K562 (cell line): ENCODE data around the gene LGI4. TPM values are rescaled to one million over a fixed set of nuclear protein-coding genes. Genes with fewer than 3 reads are reported as not detected.

Experiments
- ELF1 ChIP-seq: fragments of 200-800 bp; sonication (Bioruptor generic); IDR thresholded peaks from 2 replicates; pipeline ENCODE4 v1.6.1; 2016; ENCODE audit warnings: missing genetic modification characterization, missing compliant biosample characterization
- FOXK2 ChIP-seq, 2 experiments: fragments of 450-650 bp; IDR thresholded peaks in 1 of 2; conservative IDR thresholded peaks in 1 of 2; 2 replicates each; pipeline ENCODE4 v1.6.1; 2016; ENCODE audit warnings: low read depth in 2 of 2, mild to moderate bottlenecking in 1 of 2
- KAT2B ChIP-seq: IDR thresholded peaks from one replicate; pipeline ENCODE4 v1.6.1; 2012; ENCODE audit warnings: low read depth, mild to moderate bottlenecking, control low read depth, inconsistent platforms, low read length, moderate library complexity
- NFRKB ChIP-seq: fragments of 450-650 bp; IDR thresholded peaks from 2 replicates; pipeline ENCODE4 v1.6.1; 2016; ENCODE audit warnings: low read depth
- ZC3H11A ChIP-seq: IDR thresholded peaks from 2 replicates; pipeline ENCODE4 v1.6.1; 2012; ENCODE audit warnings: low read depth, low read length, improper control_type of control experiment
- ZKSCAN8 ChIP-seq: fragments of 200-800 bp; sonication (Bioruptor generic); IDR thresholded peaks from 2 replicates; pipeline ENCODE4 v1.6.1; 2016; ENCODE audit warnings: missing genetic modification characterization, missing compliant biosample characterization
- ZNF184 ChIP-seq: sonication (generic); formaldehyde crosslinking; IDR thresholded peaks from 2 replicates; pipeline ENCODE4 v1.5.0; 2020; ENCODE audit warnings: missing genetic modification reagents
- ZNF217 ChIP-seq: sonication (generic); formaldehyde crosslinking; IDR thresholded peaks from 2 replicates; pipeline ENCODE4 v1.8.0; 2022; ENCODE audit warnings: mild to moderate bottlenecking, missing genetic modification reagents
- ZNF23 ChIP-seq: fragments of 250-450 bp; sonication (Bioruptor Pico); IDR thresholded peaks from 2 replicates; pipeline ENCODE4 v1.4.0; 2020; ENCODE audit warnings: mild to moderate bottlenecking
- ZNF431 ChIP-seq: sonication (generic); formaldehyde crosslinking; IDR thresholded peaks from 2 replicates; pipeline ENCODE4 v1.8.0; 2022; ENCODE audit warnings: mild to moderate bottlenecking, missing genetic modification reagents
- ZNF644 ChIP-seq: fragments of 200-800 bp; sonication (Bioruptor generic); IDR thresholded peaks from 2 replicates; pipeline ENCODE4 v1.6.1; 2016; ENCODE audit warnings: low read depth, missing genetic modification characterization, missing compliant biosample characterization
- ZNF696 ChIP-seq: fragments of 250-450 bp; sonication (Bioruptor Pico); conservative IDR thresholded peaks from 2 replicates; pipeline ENCODE4 v1.4.0; 2020; ENCODE audit warnings: mild to moderate bottlenecking, moderate library complexity
- polyA plus RNA-seq, 8 experiments: library from polyadenylated mRNA; depleted of rRNA in 4 of 8; stranded (reverse) in 5 of 8; unstranded in 3 of 8; fragments of >200 nt; fragmentation: Nextera tagmentation in 2 of 8; fragmentation: Illumina TruSeq in 1 of 8; extraction: Ambion mirVana in 2 of 8; extraction: Trizol in 1 of 8; gene quantifications; 2 replicates each; pipeline versions ENCODE4 v1.2.1 to v1.2.3, GENCODE V29; 2011 to 2014; ENCODE audit warnings: inconsistent platforms in 1 of 8, missing spikeins in 1 of 8
- total RNA-seq, 7 experiments: library from RNA; depleted of rRNA in 6 of 7; stranded (reverse); fragments of >200 nt in 6 of 7; fragmentation: Illumina TruSeq in 2 of 7; extraction: Trizol in 2 of 7; gene quantifications; 2 replicates each; pipeline versions ENCODE4 v1.2.1 to v1.2.3, GENCODE V29; 2011 to 2021; ENCODE audit warnings: low replicate concordance in 1 of 7
- TF ChIP-seq, protein P1 (sequence below): sonication (generic); formaldehyde crosslinking; IDR thresholded peaks from 2 replicates; pipeline ENCODE4 v1.8.1; 2023; ENCODE audit warnings: mild to moderate bottlenecking, missing genetic modification reagents
- TF ChIP-seq, protein P2 (sequence below): fragments of 450-650 bp; IDR thresholded peaks from 2 replicates; pipeline ENCODE4 v1.6.1; 2014; ENCODE audit warnings: low read depth, mild to moderate bottlenecking, moderate library complexity, borderline replicate concordance
- TF ChIP-seq, protein P3 (sequence below): fragments of 450-650 bp; formaldehyde crosslinking; IDR thresholded peaks from 2 replicates; pipeline ENCODE4 v1.4.0; 2020; ENCODE audit warnings: mild to moderate bottlenecking, moderate library complexity
- TF ChIP-seq, protein P4 (sequence below): fragments of 250-450 bp; sonication (Bioruptor Pico); IDR thresholded peaks from 2 replicates; pipeline ENCODE4 v1.5.0; 2021; ENCODE audit warnings: mild to moderate bottlenecking, moderate library complexity

Gene LGI4
- total and polyA plus RNA-seq, 9 of the 15 experiments (the other 6 are each of a cell fraction or from before 2014, with no cell fraction given), result 0.14 to 0.30 (median 0.24) TPM; not detected in 4

DNA sequence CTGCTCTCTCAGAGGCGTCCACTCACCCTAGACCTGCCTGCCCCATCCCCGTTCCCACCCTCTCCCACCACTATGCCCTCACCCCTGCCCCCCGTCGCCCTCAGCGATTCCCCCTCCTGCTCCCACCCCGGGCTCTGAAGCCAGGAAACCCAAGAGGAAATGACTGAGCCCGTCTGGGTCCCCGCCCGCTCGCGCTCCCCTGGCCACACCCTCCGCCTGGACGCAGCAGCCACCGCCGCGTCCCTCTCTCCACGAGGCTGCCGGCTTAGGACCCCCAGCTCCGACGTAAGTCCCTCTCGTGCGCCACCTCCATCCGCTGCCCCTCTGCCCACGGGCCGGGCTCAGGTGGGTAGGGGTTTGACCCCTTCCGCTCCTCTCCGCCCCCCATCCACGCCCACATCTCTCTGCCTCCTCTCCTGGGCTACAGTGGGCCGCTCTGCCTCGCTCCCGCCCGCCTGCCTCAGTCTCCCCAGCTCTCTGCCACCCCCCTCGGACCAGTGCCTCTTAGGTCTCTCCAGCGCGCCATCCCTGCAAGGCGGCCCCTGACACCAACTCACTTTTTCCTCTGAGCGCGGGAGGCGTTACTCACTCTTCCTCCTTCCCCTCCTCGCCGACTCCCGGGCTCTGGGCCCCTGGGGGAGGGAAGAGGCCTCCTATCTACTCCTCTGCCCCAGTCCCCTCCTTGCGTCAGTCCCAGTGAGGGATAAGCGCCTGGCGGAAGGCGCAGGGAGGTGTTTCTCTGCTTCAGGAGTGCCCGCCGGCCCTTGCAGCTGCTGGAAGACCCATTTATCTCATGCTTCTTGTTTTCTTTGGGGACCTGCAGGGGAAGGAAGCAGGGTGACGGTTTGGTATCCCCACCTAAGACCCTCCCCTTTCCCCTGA, 19.9 kb upstream of the LGI4 start, which contains the start of gene FXYD5 (continued):
- TF ChIP-seq, protein P1, sequence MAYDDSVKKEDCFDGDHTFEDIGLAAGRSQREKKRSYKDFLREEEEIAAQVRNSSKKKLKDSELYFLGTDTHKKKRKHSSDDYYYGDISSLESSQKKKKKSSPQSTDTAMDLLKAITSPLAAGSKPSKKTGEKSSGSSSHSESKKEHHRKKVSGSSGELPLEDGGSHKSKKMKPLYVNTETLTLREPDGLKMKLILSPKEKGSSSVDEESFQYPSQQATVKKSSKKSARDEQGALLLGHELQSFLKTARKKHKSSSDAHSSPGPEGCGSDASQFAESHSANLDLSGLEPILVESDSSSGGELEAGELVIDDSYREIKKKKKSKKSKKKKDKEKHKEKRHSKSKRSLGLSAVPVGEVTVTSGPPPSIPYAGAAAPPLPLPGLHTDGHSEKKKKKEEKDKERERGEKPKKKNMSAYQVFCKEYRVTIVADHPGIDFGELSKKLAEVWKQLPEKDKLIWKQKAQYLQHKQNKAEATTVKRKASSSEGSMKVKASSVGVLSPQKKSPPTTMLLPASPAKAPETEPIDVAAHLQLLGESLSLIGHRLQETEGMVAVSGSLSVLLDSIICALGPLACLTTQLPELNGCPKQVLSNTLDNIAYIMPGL (CRISPR knock-in tag), result no peak
- peak; percentile 74; the same call in 1 of the 2 replicates for TF ChIP-seq NFRKB
- TF ChIP-seq ZNF217, result no peak
- TF ChIP-seq ZNF23 (CRISPR knock-in tag), result no peak
- TF ChIP-seq, protein P2, sequence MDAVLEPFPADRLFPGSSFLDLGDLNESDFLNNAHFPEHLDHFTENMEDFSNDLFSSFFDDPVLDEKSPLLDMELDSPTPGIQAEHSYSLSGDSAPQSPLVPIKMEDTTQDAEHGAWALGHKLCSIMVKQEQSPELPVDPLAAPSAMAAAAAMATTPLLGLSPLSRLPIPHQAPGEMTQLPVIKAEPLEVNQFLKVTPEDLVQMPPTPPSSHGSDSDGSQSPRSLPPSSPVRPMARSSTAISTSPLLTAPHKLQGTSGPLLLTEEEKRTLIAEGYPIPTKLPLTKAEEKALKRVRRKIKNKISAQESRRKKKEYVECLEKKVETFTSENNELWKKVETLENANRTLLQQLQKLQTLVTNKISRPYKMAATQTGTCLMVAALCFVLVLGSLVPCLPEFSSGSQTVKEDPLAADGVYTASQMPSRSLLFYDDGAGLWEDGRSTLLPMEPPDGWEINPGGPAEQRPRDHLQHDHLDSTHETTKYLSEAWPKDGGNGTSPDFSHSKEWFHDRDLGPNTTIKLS, result peak; percentile 28; the same call in 1 of the 2 replicates
- TF ChIP-seq, protein P3, sequence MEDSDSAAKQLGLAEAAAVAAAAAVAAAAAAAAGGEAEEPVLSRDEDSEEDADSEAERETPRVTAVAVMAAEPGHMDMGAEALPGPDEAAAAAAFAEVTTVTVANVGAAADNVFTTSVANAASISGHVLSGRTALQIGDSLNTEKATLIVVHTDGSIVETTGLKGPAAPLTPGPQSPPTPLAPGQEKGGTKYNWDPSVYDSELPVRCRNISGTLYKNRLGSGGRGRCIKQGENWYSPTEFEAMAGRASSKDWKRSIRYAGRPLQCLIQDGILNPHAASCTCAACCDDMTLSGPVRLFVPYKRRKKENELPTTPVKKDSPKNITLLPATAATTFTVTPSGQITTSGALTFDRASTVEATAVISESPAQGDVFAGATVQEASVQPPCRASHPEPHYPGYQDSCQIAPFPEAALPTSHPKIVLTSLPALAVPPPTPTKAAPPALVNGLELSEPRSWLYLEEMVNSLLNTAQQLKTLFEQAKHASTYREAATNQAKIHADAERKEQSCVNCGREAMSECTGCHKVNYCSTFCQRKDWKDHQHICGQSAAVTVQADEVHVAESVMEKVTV (CRISPR knock-in tag), result no peak
- no peak for TF ChIP-seq ZNF696 (CRISPR knock-in tag)
- TF ChIP-seq ZNF644 (tag), result no peak
- TF ChIP-seq KAT2B, result no peak
- no peak for TF ChIP-seq ZNF184
- TF ChIP-seq, protein P4, sequence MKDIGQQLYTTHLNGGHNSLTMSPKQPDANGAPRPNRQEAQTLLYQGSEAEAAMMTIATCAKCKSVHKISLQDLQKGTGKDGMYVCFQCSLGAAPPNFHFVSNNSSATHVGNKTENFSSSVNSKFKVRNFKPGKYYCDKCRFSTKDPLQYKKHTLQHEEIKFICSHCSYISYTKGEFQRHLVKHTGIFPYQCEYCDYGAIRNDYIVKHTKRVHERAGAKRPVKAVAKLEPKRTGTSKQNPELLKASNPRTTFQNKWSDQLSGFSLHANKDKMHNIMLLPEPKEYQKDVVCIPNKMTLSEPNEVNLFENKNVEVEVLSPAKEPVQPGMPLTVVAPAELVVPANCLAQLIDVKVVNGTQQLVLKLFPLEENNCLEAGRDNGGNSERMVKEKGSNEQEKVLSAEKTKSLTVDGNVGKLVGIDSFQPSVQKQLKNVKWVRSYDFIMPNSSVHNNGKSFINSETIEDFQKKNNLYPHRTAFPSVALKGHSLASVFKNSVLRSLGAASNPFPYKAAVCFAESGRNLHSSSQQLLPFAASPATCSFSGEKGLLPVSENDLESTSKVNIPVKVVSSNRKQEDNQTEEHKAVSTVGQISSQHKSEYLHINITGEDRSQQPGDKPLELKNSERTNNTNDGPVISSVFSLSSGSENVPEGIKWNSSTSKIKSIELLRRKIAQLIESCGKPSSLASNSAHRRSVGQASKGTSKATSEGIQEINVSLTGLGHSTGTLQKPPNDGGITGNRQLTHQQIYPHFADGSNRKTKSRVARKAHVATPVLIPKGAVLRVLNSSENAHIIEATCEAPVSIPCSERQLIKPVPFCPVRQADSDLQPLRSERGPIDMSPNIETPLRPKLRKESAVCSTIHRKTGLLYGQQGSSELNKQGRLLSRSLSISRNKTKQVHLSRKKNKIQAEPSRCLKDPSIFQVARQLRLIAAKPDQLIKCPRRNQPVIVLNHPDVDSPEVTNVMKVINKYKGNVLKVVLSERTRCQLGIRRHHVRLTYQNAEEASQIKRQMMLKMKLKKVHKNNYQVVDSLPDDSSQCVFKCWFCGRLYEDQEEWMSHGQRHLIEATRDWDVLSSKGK (CRISPR knock-in tag), result no peak
- no peak; a peak in 1 of 4 replicates for TF ChIP-seq FOXK2 (conservative IDR thresholded peaks at IDR 0.05 in 1 of 2, IDR thresholded peaks at IDR 0.05 in 1 of 2; ENCODE audit: low read depth in 2 of 2)
- no peak for TF ChIP-seq ZC3H11A
- TF ChIP-seq ZKSCAN8, result no peak
- TF ChIP-seq ZNF431 (CRISPR knock-in tag), result no peak
- TF ChIP-seq ELF1 (tag), result no peak; the same call in 1 of the 2 replicates
